ENCODE measurements around the gene GGA2.

GGA2 gene

DNA sequence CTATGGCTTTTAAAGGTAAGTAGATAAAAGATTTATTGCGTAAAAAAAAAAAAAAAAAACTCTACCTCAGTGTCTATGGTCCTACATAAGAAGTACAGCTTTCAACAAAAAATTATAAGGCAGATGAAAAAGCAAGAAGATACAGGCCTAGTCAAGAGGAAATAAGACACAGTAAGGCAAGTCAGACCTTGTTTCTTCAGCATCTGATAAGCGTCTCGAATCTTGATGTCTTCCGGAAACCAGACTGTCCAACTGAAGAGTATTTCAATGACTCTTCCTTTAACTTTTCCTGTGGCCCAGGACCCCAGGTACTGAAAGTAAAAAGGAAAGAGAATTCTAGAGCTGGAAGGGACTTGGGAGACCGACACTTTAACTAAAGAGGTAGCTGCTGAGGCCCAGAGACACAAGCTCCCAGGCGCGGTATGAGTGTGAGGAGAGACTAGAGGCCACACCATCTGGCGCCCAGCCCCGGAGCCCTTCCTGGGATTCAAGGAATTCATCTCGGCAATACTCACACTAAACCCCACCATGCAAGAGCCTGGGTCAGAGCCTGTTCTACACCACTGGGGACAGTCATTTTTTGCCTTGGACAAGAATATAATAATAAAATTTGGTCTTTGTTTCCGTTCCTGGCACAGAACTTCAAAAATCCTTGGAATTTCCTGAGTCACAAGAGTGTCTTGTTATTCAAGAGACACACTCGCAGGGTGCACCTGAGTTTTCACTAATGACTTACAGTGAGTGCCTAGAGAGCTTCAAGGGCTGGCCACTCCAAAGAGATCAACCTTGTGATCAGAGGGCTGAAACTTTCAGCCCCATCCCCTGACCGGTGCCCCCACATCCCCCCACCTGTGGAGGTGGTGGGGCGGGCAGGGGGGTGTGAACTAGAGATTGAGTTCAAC, 18.6 kb downstream of the GGA2 start:
- TF ChIP-seq RAD21 (IDR thresholded peaks at IDR 0.05; ENCODE audit: low read depth) (no peak), CREB1 (IDR thresholded peaks at IDR 0.05; ENCODE audit: low read depth) (no peak), TAF1 (IDR thresholded peaks at IDR 0.05; ENCODE audit: low read depth) (no peak), NFIC (IDR thresholded peaks at IDR 0.05) (peak; percentile 83), EP300 (IDR thresholded peaks at IDR 0.05; ENCODE audit: borderline replicate concordance) (peak; percentile 56; the same call in 1 of the 2 replicates), YY1 (IDR thresholded peaks at IDR 0.05; ENCODE audit: low read depth) (0 out of 2 replicates have a peak, but pooled peaks have one; percentile 32), TCF12 (IDR thresholded peaks at IDR 0.05; ENCODE audit: low read depth) (peak; percentile 67; the same call in 1 of the 2 replicates), CEBPB (IDR thresholded peaks at IDR 0.05) (no peak), TEAD4 (IDR thresholded peaks at IDR 0.05) (peak; percentile 94)
- TF ChIP-seq, protein P1, sequence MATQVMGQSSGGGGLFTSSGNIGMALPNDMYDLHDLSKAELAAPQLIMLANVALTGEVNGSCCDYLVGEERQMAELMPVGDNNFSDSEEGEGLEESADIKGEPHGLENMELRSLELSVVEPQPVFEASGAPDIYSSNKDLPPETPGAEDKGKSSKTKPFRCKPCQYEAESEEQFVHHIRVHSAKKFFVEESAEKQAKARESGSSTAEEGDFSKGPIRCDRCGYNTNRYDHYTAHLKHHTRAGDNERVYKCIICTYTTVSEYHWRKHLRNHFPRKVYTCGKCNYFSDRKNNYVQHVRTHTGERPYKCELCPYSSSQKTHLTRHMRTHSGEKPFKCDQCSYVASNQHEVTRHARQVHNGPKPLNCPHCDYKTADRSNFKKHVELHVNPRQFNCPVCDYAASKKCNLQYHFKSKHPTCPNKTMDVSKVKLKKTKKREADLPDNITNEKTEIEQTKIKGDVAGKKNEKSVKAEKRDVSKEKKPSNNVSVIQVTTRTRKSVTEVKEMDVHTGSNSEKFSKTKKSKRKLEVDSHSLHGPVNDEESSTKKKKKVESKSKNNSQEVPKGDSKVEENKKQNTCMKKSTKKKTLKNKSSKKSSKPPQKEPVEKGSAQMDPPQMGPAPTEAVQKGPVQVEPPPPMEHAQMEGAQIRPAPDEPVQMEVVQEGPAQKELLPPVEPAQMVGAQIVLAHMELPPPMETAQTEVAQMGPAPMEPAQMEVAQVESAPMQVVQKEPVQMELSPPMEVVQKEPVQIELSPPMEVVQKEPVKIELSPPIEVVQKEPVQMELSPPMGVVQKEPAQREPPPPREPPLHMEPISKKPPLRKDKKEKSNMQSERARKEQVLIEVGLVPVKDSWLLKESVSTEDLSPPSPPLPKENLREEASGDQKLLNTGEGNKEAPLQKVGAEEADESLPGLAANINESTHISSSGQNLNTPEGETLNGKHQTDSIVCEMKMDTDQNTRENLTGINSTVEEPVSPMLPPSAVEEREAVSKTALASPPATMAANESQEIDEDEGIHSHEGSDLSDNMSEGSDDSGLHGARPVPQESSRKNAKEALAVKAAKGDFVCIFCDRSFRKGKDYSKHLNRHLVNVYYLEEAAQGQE (IDR thresholded peaks at IDR 0.05; ENCODE audit: low read depth), result no peak
- TF ChIP-seq, protein P2, sequence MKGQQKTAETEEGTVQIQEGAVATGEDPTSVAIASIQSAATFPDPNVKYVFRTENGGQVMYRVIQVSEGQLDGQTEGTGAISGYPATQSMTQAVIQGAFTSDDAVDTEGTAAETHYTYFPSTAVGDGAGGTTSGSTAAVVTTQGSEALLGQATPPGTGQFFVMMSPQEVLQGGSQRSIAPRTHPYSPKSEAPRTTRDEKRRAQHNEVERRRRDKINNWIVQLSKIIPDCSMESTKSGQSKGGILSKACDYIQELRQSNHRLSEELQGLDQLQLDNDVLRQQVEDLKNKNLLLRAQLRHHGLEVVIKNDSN (IDR thresholded peaks at IDR 0.05), result no peak
- TF ChIP-seq, protein P3, sequence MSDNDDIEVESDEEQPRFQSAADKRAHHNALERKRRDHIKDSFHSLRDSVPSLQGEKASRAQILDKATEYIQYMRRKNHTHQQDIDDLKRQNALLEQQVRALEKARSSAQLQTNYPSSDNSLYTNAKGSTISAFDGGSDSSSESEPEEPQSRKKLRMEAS (IDR thresholded peaks at IDR 0.05), result peak; percentile 35; the same call in 1 of the 2 replicates

DNA sequence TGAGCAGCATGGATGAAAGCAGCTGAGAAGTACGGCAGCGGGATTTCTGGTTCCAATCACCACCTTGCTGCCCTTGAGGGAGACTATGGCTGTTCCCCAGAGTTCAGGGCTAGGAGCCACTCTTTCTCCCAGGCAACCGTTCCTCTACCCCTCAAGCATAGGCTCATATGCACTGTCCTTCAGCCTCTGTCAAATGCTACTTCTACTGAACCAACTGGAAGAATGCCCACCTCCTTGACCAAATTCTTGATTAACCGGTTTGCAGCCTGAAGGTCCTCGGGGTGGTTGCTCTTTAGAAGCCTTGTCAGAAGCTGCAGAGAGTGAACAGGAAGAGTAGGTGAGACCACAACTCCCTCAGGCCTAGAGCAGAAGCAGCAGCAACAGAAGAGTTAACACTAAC, 23.8 kb downstream of the GGA2 start:
- TF ChIP-seq TAF1 (IDR thresholded peaks at IDR 0.05; ENCODE audit: low read depth), result no peak
- TF ChIP-seq YY1 (IDR thresholded peaks at IDR 0.05; ENCODE audit: low read depth), result no peak
- TF ChIP-seq ZBTB7A (IDR thresholded peaks at IDR 0.05; ENCODE audit: low read depth), result no peak
- TF ChIP-seq CREB1 (IDR thresholded peaks at IDR 0.05; ENCODE audit: low read depth), result no peak
- TF ChIP-seq, protein P3 (IDR thresholded peaks at IDR 0.05), result no peak
- TF ChIP-seq RAD21 (IDR thresholded peaks at IDR 0.05; ENCODE audit: low read depth), result no peak
- TF ChIP-seq NFIC (IDR thresholded peaks at IDR 0.05), result no peak
- TF ChIP-seq, protein P2 (IDR thresholded peaks at IDR 0.05), result no peak
- TF ChIP-seq, protein P1 (IDR thresholded peaks at IDR 0.05; ENCODE audit: low read depth), result no peak
- TF ChIP-seq EP300 (IDR thresholded peaks at IDR 0.05; ENCODE audit: borderline replicate concordance), result no peak
- no peak for TF ChIP-seq FOXM1 (IDR thresholded peaks at IDR 0.05; ENCODE audit: borderline replicate concordance, low read depth)

DNA sequence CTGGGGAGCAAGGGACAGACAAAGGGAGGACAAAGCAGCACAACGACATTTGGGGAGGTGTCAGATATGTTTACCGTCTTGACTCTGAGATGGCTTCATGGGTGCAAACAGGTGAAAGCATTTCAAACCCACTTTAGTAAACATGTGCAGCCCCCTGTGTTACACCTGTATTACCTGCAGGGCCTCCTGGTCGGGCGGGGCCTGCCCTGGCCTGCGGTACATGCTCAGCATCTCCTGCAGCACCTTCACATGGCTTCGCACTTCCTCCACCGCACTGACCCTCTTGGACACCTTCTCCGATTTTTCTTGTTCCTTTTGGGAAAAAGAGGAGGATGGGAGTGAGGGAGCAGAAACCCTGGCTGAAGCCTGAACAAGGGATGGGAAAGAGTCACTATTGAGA, 24.5 kb downstream of the GGA2 start:
- TF ChIP-seq TCF12 (IDR thresholded peaks at IDR 0.05; ENCODE audit: low read depth) (no peak), RAD21 (IDR thresholded peaks at IDR 0.05; ENCODE audit: low read depth) (no peak), CEBPB (IDR thresholded peaks at IDR 0.05) (no peak), YY1 (IDR thresholded peaks at IDR 0.05; ENCODE audit: low read depth) (no peak), EGR1 (IDR thresholded peaks at IDR 0.05) (no peak), EP300 (IDR thresholded peaks at IDR 0.05; ENCODE audit: borderline replicate concordance) (no peak), ZBTB7A (IDR thresholded peaks at IDR 0.05; ENCODE audit: low read depth) (no peak), TAF1 (IDR thresholded peaks at IDR 0.05; ENCODE audit: low read depth) (no peak), TEAD4 (IDR thresholded peaks at IDR 0.05) (no peak), CREB1 (IDR thresholded peaks at IDR 0.05; ENCODE audit: low read depth) (no peak), FOXM1 (IDR thresholded peaks at IDR 0.05; ENCODE audit: borderline replicate concordance, low read depth) (no peak), NFIC (IDR thresholded peaks at IDR 0.05) (no peak)
- TF ChIP-seq, protein P2 (IDR thresholded peaks at IDR 0.05), result no peak
- TF ChIP-seq, protein P3 (IDR thresholded peaks at IDR 0.05), result no peak
- TF ChIP-seq, protein P1 (IDR thresholded peaks at IDR 0.05; ENCODE audit: low read depth), result no peak
